Sigmoid colon (tissue), 7 donors: ENCODE results near the gene PIK3CD. TPM values are rescaled to one million over a fixed set of nuclear protein-coding genes. Genes with fewer than 3 reads are reported as not detected.

ENCODE experiments used
- DNase-seq: peaks from one replicate; pipeline ENCODE4 v3.0.0-alpha.2; 2019
- H3K27ac ChIP-seq, 4 donors: fragments of 200-600 bp; sonication (generic); one replicate each; pipeline ENCODE4 v1.5.1; 2016 to 2019; ENCODE audit warnings: mild to moderate bottlenecking in 1 of 4
- H3K27me3 ChIP-seq, 3 donors: fragments of 200-600 bp; sonication (generic); one replicate each; pipeline ENCODE4 v1.5.1; 2019; ENCODE audit warnings: mild to moderate bottlenecking in 1 of 3
- H3K36me3 ChIP-seq, 4 donors: fragments of 200-600 bp; sonication (generic); one replicate each; pipeline ENCODE4 v1.5.1; 2016 to 2019
- H3K4me1 ChIP-seq, 4 donors: fragments of 200-600 bp; sonication (generic); one replicate each; pipeline ENCODE4 v1.5.1; 2017 to 2019
- H3K4me3 ChIP-seq, 4 donors: fragments of 200-600 bp; sonication (generic); one replicate each; pipeline ENCODE4 v1.5.1; 2017 to 2019; ENCODE audit warnings: mild to moderate bottlenecking in 2 of 4, moderate library complexity in 1 of 4
- H3K9me3 ChIP-seq, 4 donors: fragments of 200-600 bp in 3 of 4; sonication (generic) in 3 of 4; one replicate each; pipeline versions ENCODE4 v1.5.1 to v1.6.1; 2013 to 2019
- CTCF ChIP-seq, 4 experiments: fragments of 450-650 bp in 3 of 4; fragments of 200-600 bp in 1 of 4; IDR thresholded peaks; one replicate each; pipeline ENCODE4 v1.5.1; 2016 to 2019; ENCODE audit warnings: antibody characterized with exemption in 4 of 4, mild to moderate bottlenecking in 3 of 4, moderate library complexity in 2 of 4
- EP300 ChIP-seq, 4 donors: sonication (generic); formaldehyde crosslinking; IDR thresholded peaks; one replicate each; pipeline ENCODE4 v1.6.1; 2017; ENCODE audit warnings: antibody characterized with exemption in 4 of 4
- POLR2A ChIP-seq, 2 donors: fragments of 450-650 bp; IDR thresholded peaks; one replicate each; pipeline ENCODE4 v1.6.1; 2016; ENCODE audit warnings: antibody characterized with exemption in 2 of 2, mild to moderate bottlenecking in 2 of 2, moderate library complexity in 2 of 2
- POLR2AphosphoS5 ChIP-seq, 4 donors: sonication (generic); formaldehyde crosslinking; IDR thresholded peaks; one replicate each; pipeline ENCODE4 v1.6.1; 2017; ENCODE audit warnings: antibody characterized with exemption in 4 of 4
- WGBS, 2 donors: extraction: QIAGEN DNeasy Blood & Tissue Kit; methylation state at CpG; one replicate each; pipeline ENCODE4 v1.1.7; 2013; 5-methylcytosine and 5-hydroxymethylcytosine counted together
- intact Hi-C: fragments of 100-400 bp; cut with DNase I; formaldehyde crosslinking; loops from one replicate; pipeline ENCODE4 v1.15.1; 2023
- polyA plus RNA-seq, 3 donors: library from polyadenylated mRNA; stranded (reverse); fragments of 200-250 nt; gene quantifications; one replicate each; pipeline ENCODE4 v1.2.3, GENCODE V29; 2013
- total RNA-seq, 4 donors: library from RNA; depleted of rRNA; stranded (reverse); fragments of >200 nt; gene quantifications; one replicate each; pipeline ENCODE4 v1.1.0, GENCODE V29; 2016
- donor health status: healthy with polysubstance abuse.
- donor health status: Bipolar disorder and iron deficiency.
- donor health status: healthy.

PIK3CD gene
- total and polyA plus RNA-seq, 7 donors: 1.2 to 23.1 (median 8.7) TPM

DNA sequence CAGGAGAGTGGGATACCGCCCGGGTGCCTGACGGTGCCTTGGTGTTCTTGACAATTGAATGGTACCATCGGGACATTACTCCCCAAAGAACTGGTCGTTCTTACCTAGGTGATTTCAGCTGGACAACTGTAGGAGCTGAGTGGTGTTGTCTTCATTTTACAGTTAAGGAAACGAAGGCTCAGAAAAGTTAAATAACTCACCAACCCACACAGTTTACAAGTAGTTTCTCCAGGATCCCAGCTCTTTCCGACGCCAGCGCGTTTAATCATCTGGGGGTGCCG, 1.6 kb downstream of the PIK3CD start:
- no peak for TF ChIP-seq EP300 (IDR thresholded peaks at IDR 0.05)
- TF ChIP-seq POLR2AphosphoS5 (IDR thresholded peaks at IDR 0.05): no peak
- no peak for TF ChIP-seq POLR2A (IDR thresholded peaks at IDR 0.05)
- no peak for TF ChIP-seq CTCF (IDR thresholded peaks at IDR 0.05)
- DNase-seq: no peak
- WGBS, 2 donors: 22 to 36% methylated on average over 11 of the region's 11 CpGs
- Histone ChIP-seq H3K27me3 (peaks cover 16 to 54% (median 32%) of the 10 kb centered on the region in 3 donors), H3K4me3 (peak overlapping the region in 1 of 4 donors; percentile 56), H3K36me3 (no peaks in the 10 kb centered on the region), H3K4me1 (peaks cover 0 to 17% (median 13%) of the 10 kb centered on the region in 4 donors), H3K9me3 (no peaks in the 10 kb centered on the region), H3K27ac (no peak overlapping the region)
- intact Hi-C loops: no loop called here

- Histone ChIP-seq H3K27me3 (peaks cover 16 to 54% (median 32%) of the 10 kb centered on the region in 3 donors), H3K27ac (peak overlapping the region in 1 of 4 donors; percentile 10), H3K4me1 (peaks cover 0 to 17% (median 13%) of the 10 kb centered on the region in 4 donors), H3K9me3 (no peaks in the 10 kb centered on the region), H3K36me3 (no peaks in the 10 kb centered on the region), H3K4me3 (peak overlapping the region in 1 of 4 donors; percentile 56)
- no peak for DNase-seq
- TF ChIP-seq POLR2A (IDR thresholded peaks at IDR 0.05) (no peak), EP300 (IDR thresholded peaks at IDR 0.05) (no peak), POLR2AphosphoS5 (IDR thresholded peaks at IDR 0.05) (no peak)
- intact Hi-C loops: no loop called here
- 36 to 60% methylated on average over 10 of the region's 10 CpGs for WGBS, 2 donors
These were observed 2.0 kb downstream of the PIK3CD start for GRCh38 chr1:9653491-9654050.

GRCh38 chr1:9654051-9654833, 2.7 kb downstream of the PIK3CD start:
- peaks cover 16 to 52% (median 32%) of the 10 kb centered on the region in 3 donors for H3K27me3 ChIP-seq
- no peak for TF ChIP-seq EP300 (IDR thresholded peaks at IDR 0.05)
- no peak for TF ChIP-seq POLR2A (IDR thresholded peaks at IDR 0.05)
- TF ChIP-seq CTCF (IDR thresholded peaks at IDR 0.05): no peak
- TF ChIP-seq POLR2AphosphoS5 (IDR thresholded peaks at IDR 0.05): no peak
- no peak overlapping the region for H3K4me3 ChIP-seq
- H3K36me3 ChIP-seq: no peaks in the 10 kb centered on the region
- H3K4me1 ChIP-seq: peaks cover 0 to 17% (median 13%) of the 10 kb centered on the region in 4 donors
- no peaks in the 10 kb centered on the region for H3K9me3 ChIP-seq
- intact Hi-C loops: no loop called here
- H3K27ac ChIP-seq: peak overlapping the region in 3 of 4 donors; percentile 10 to 32 (median 19)
- WGBS, 2 donors: 40 to 63% methylated on average over 25 of the region's 25 CpGs
- no peak for DNase-seq

GRCh38 chr1:9654834-9655723, 3.5 kb downstream of the PIK3CD start:
- no peak overlapping the region for H3K4me3 ChIP-seq
- no peaks in the 10 kb centered on the region for H3K9me3 ChIP-seq
- H3K4me1 ChIP-seq: peaks cover 0 to 17% (median 13%) of the 10 kb centered on the region in 4 donors
- H3K27me3 ChIP-seq: peaks cover 16 to 43% (median 32%) of the 10 kb centered on the region in 3 donors
- intact Hi-C loops: no loop called here
- TF ChIP-seq CTCF (IDR thresholded peaks at IDR 0.05) (no peak), EP300 (IDR thresholded peaks at IDR 0.05) (no peak), POLR2AphosphoS5 (IDR thresholded peaks at IDR 0.05) (no peak), POLR2A (IDR thresholded peaks at IDR 0.05) (no peak)
- H3K27ac ChIP-seq: no peak overlapping the region
- DNase-seq: no peak
- 40 to 45% methylated on average over 16 of the region's 16 CpGs for WGBS, 2 donors
- no peaks in the 10 kb centered on the region for H3K36me3 ChIP-seq
